ENCODE data around the gene NES. TPM values are rescaled to one million over a fixed set of nuclear protein-coding genes. Genes with fewer than 3 reads are reported as not detected.

NES gene
- total RNA-seq, 1 donor from 2014 or later, result 699 TPM

DNA sequence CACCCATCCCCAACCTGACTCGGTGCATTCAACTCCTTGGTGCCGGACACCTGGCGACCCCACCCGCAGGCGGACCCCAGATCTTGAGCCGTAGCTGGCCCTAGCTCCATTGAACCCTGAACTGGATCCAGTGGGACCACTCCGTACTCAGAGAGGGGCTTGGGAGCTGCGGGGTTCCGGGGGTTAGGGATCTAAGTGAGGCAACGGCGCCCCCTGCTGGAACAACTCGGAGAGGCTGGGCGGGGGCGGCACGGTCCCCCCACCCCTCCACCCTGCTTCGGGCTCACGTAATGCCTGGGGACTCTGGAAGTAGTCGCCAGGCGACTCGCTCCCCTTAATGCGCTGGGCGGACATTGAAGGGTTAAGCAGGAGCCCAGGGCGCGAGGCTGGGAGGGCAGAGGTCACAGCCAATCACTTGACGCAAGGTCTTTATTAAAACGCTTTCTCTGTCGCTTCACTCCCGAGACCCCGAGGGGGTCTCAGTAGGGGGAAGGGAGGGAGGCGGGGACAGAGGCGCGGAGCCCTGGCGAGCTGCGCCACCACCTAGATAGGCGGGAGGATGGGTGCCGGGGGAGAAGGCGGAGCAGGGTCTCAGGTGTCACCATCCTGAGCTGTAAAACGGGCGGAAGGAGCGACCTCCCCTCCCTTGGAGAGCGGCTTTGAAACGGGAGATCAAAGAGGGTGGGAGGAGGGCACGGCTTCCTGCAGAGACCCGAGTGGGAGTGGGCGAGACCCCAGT lies 28.9 kb upstream of the NES start:
- intact Hi-C loops (cut with DNase I), result no loop called here
- no peak for DNase-seq (ENCODE audit: low spot score)

DNA sequence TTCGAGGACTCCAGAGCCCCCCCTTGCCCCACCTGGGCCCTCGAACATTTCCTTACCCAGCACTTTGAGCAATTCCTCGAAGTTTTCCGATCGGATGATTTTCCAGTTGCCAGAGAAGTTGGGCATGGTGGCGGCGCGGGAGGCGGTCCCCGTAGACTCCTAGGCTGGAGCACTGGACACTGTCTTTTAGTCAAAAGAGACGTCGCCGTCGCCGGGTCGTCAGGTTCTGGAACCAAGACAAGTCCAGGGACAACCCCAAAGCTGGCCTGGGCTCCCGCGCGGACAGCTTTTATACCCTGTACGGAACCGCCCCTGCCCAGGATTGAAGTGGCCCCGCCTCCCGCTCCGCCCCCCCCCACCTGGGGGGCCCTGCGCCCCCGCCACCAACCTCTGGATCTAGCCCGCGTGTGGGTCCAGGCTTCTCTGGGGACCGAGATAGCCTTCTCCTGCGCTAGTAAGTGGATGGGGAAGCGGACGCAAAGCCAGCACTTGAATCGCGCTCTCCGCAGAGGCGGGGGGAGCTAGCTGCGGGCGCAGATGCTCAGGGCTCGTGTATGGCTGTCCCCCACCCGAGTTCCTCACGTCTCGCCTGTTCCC lies 28.2 kb upstream of the NES start, which contains the start of gene CRABP2:
CRABP2 (minus strand) TSS at position 263 of the 597 bp plus-strand sequence; CDS start at position 126, 137 bp downstream.
- no peak for DNase-seq (ENCODE audit: low spot score)
- intact Hi-C loops (cut with DNase I), result no loop called here

DNA sequence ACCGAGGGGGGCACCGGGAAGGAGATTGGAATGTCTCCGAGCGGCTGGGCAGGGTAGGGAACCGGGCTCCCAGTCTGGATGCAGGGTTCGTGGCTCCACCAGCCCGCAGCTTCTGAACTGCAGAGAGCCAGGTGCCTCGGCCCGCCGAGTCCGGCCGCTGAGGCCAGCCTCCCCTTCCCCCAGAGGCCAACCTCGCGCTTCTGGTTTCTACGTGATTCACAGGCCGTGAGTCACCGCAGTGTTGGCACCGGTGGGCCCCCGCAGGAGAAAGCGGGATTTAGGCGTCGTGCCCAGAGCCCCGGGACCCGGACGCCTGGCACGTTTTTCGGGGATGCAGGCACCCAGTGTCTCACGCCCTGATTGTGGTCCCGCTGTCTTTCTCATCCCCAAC lies 27.7 kb upstream of the NES start:
- no peak for DNase-seq (ENCODE audit: low spot score)
- intact Hi-C loops (cut with DNase I), result no loop called here

DNA sequence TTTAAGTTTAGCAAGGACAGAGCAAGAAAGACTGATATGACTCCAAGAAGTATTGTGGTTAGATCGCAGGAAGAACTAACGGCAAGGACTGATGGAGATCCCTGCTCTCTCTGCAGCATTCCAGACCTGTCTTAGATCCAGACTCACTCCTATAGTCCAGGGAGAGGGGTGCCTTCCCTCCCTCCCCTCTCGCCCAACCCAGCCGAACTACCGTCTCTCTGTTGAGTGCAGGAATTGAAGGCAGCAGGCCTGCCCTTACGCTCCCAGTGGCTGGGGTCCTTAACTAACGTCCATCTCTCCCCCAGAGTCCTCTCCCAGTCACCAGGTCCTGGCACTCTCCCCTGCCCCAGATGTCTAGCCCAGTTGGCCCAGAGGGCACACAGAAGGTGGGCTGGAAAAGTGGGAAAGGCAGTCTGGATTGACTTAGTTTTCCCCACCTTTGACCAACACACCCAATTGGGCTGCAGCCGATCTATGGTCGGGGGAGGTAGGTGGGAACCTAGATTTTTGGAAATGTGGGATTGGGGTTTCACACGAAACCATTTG lies 27.0 kb upstream of the NES start:
- no peak for DNase-seq (ENCODE audit: low spot score)
- intact Hi-C loops (cut with DNase I), result no loop called here

DNA sequence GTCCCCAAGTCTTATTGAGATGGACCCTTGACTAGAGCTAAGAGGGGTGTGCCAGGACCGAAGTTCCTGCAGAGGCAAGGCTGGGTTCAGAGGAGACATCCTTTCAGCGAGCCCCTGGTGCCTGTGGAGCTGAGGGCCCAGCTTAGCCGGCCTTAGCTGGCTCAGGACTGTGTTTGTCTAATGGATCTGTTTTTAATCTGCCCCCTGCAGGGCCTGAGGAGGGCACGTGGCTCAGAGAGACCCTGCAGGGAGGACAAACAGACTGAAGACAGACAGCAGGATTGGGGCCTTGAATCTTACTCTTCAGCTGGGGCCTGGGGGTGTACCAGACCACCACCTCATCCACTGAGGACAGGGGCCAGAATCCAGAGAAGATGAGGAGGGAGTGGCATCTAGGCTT lies 26.5 kb upstream of the NES start:
- no peak for DNase-seq (ENCODE audit: low spot score)
- intact Hi-C loops (cut with DNase I), result no loop called here

DNA sequence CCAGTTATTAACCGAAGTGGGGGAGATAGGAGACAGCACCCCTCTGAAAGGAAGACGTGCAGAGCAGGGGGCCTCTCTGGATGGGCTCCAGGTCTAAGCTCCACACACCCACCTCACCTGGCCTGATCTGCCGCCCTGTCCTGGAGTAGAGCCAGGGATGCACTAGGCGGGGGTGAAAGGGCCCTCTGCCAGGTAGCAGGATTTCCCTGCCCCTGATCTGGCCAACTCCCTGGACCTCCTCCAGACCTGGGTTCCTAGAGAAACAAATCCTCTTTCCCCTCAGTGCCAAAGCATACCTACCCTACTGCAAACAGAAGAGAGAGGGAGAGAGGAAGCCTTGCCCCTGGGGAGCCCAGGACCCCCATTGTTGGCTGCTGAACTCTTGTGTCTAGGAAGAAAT lies 26.1 kb upstream of the NES start:
- intact Hi-C loops (cut with DNase I), result no loop called here
- no peak for DNase-seq (ENCODE audit: low spot score)

DNA sequence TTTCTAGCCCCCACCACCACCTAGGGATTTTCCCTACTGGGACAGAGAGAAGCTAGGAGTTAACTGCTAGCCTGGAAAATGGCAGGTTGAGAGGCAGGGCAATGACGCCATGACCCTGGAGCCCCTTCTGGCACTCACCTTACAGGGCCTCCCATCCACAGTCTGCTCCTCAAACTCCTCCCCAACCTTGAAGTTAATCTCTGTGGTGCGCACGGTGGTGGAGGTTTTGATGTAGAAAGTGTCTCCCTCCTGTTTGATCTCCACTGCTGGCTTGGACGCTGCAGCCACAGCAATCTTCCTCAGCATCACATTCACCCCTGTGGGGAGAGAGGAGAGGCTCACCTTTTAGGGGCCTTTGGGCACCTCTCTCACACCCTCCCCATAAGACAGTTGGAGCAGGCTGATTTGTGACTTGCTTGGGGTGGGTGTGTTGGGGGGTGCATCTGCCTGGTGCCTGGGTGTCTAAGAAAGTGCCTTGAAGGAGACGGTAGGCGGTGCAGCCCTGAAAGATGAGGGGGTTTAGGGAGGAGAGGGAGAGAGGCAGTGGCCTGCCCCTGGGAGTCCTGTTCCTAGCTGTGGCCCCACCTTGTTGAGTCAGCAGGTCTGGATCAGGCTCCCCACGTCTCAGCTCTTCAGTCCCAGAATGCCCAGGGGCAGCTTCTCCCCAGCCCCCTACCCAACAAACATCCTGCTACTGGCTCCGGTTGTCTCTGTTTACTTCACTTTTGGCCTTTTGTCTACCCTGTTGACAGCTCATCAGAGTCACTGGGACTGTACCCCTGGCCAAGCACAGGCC lies 23.7 kb upstream of the NES start:
- intact Hi-C loops (cut with DNase I), result no loop called here
- DNase-seq (ENCODE audit: low spot score), result no peak

DNA sequence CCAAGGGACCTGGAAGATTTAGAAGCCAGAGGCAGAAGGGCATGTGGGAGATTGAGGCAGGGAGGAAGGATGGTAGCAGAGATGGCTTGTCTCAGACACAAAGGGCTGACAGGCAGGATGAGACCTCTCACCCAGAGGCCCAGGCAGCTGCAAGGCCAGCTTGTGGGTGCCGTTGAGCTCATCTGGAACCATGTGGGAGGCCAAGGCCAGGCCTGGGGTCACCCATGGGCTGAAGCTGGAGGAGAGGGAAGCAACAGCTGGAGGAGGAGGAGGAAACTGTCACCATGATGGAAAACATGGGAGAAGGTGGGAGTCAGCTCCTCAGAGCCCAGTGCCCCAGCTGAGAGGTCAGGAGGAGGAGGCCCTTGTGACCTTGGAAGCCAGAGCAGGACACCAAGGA lies 21.8 kb upstream of the NES start:
- intact Hi-C loops (cut with DNase I), result loop anchor here (10.0 kb wide), 2 partner anchors 156 to 186 kb away; partner anchors contain the start of gene INSRR
- DNase-seq (ENCODE audit: low spot score), result no peak

DNA sequence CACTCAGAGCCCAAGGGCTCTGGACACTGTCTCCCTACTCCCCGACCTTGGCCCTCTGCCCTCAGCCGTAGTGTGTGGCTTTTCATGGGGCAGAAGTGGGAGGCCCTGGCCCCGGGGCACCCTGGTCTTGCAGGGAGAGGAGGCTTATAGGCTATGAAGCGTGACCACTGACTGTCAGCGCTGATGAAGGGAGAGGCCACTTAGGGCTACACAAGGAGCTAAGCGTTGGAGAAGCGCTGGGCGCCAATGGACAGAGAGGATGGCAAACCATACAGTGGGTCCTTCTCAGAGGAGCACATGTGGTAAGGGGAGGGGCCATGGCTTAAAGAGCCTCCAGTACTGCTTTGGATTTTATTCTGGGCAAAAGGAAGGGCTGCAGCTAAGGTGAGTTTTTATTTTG lies 20.3 kb upstream of the NES start:
- no peak for DNase-seq (ENCODE audit: low spot score)
- intact Hi-C loops (cut with DNase I), result loop anchor here (10.0 kb wide), 2 partner anchors 157 to 187 kb away; partner anchors contain the start of gene INSRR

DNA sequence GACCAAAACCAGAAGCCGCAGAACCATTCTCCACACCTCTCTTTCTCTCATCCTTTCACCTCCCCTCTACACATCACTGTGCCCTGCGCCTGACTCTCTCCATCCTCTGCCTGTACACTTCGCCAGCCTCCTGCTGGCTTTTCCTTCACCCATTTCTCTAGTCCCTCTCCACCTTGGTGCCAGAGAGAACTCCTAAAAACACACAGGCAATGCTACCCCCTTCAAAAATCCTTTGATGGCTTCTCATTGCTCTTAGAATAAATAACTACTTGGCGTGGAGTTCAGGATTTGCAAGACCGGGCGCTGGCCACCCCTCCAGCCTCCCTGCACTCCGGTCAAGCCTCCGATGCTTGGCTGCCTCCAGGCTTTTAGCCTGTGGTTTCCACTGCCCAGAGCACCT lies 19.5 kb upstream of the NES start:
- intact Hi-C loops (cut with DNase I), result loop anchor here (10.0 kb wide), 2 partner anchors 158 to 188 kb away; partner anchors contain the start of gene INSRR
- DNase-seq (ENCODE audit: low spot score), result no peak

DNA sequence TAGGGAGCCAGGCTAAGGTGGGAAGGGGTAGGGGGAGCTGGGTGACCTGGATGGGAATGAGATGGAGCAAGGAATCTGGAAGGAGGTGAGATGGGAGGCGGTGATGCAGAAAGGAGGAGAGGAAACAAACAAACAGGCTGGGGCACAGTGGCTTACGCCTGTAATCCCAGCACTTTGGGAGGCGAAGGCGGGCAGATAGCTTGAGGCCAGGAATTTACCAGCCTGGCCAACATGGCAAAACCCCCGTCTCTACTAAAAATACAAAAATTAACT lies 17.4 kb upstream of the NES start:
- no peak for DNase-seq (ENCODE audit: low spot score)
- intact Hi-C loops (cut with DNase I), result loop anchor here (10.0 kb wide), 2 partner anchors 160 to 190 kb away; partner anchors contain the start of gene INSRR

DNA sequence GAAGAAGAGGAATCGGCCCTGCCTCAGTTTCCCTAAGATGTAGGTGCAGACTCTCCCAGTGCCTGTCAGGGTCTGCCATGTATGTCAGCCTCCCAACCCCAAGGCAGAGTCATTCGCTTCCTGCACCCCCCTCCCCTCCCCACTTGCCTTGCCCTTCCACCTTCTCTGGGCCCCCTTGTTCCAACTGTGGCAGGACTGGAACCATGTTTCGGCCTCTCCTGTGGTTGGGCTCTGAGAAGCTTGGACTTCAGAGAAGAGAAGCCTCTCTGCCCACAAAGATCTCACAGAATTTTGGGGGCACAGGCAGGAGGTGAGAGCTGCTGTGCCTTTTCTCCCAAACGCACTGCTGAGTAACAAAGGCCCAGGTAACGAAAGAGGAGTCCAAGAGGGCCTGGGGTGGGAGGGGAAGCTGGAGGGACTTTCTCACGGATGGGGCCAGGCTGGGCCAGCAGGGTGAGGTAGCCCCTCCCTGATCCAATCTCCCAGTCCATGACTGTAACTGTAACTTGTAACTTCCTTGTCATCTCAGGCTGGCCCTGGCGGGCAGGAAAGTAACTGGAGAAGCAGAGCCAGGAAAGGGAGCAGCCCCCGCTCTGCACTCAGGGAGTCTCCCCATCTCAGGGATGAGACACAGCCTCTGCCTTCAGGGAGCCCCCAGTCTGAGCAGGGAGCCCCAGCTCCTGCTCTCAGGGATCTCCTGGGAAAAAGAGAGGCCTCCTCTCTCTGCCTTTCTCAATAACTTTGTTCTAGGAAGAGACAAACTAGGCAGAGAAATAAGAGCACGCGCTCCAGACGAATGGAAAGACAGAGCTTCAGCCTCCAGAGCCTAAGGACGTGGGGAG lies 16.9 kb upstream of the NES start:
- intact Hi-C loops (cut with DNase I), result loop anchor here (10.0 kb wide), 2 partner anchors 161 to 191 kb away; partner anchors contain the start of gene INSRR
- no peak for DNase-seq (ENCODE audit: low spot score)

DNA sequence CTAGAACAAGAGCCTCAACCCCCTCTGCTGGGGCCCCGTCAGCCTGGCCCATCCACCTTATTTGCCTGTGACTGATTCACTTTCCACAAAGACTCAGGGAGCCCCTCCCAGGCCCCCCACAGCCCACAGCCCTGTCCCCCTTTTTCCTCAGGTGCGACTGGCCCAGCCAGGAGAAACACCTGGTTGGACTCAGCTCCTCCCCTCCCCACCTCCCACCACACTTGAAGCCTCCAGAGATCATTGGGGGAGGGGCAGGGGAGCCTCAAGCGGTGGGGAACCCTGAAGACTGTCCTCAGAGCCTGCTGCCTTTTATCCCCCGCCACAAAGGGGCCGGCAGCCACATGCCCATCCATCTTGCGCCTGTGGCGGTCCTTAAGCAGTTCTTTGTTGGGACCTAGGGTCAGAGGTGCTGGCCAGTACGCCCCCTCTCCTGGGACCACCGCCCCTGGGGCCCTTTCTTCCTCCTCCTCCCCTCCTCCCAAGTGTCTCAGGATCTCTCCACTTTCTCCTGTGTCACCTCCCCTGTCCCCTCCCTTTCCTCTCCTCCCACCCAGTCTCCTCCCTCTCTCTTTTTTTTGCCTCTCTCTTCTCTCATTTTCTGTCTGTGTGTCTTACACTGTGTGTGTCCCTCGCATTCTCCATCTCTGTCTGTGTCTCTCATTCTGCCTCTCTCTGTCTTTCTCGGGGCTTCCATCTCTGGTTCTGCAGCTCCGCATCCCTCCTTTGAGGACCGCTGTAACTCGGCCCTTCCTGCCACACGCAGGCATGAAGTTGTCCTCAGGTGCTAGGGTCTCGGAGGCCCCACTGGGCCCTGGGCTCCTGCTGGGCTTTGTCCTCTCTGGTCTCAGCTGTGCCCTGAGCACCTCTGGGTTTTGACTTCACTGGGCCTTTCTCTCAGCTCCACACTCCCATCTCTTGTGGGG lies 16.0 kb upstream of the NES start:
- no peak for DNase-seq (ENCODE audit: low spot score)
- intact Hi-C loops (cut with DNase I), result loop anchor here (10.0 kb wide), 2 partner anchors 162 to 192 kb away; partner anchors contain the start of gene INSRR

DNA sequence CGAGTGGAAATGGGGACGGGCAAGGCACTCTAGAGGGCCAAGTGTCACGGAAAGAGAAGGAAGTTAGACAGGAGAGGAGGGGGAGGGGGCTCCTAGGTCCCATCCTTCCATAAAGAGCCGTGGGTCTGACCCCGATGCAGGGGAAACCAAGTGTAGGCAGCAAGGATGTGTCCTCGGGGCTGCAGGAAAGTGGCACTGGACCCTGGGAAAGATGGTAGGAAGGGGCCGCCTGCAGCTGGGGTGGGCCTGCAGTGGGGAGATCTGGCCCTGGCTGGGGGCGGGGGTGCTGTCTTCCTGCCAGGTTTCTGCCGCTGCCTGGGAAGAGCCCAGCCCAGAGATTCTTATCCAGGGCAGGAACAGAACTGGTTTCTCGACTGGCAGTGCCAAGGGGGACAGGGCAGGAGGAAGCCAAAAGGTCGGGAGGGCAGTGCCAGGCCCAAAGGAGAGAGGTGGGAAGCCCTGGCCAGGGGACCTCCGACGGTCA lies 15.3 kb upstream of the NES start:
- DNase-seq (ENCODE audit: low spot score), result no peak
- intact Hi-C loops (cut with DNase I), result loop anchor here (10.0 kb wide), 2 partner anchors 162 to 192 kb away; partner anchors contain the start of gene INSRR

DNA sequence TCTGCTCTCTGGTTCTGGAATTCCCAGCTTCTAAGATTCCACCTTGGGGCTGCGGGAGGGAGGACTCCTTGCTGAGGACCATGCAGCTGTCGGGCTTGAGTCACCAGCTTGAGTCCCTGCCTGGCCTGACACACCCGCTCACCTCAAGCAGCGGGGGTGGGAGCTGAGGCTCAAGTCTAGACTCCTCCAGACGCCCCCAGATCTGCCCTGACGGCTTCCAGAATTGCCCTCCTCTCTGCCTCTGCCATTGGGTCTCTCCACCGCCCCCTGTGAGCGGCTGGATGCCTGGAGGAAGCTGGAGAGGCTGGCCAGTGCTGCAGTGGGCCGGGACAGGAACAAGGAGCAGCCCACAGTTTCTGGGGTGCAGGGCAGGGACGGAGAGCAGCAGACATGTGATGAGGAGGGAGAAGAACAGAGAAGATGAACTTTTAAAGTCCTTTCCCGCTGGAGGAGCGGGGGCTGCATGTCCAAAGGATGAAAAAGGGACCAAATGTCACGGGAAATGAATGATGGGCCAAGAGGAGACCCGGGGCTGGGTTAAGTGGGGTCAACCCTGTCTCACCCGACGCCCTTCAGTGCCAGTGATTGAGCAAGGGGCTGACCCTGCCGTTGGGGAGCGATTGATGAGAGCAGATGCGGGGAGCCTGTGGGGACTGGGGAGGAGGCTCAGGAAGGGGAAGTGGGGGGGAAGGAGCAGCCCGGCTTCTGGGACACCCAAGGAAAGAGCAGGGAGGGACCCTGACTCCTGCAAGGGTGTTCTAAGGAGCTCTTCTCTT lies 14.6 kb upstream of the NES start:
- intact Hi-C loops (cut with DNase I), result loop anchor here (10.0 kb wide), 2 partner anchors 163 to 193 kb away; partner anchors contain the start of gene INSRR
- DNase-seq (ENCODE audit: low spot score), result no peak

DNA sequence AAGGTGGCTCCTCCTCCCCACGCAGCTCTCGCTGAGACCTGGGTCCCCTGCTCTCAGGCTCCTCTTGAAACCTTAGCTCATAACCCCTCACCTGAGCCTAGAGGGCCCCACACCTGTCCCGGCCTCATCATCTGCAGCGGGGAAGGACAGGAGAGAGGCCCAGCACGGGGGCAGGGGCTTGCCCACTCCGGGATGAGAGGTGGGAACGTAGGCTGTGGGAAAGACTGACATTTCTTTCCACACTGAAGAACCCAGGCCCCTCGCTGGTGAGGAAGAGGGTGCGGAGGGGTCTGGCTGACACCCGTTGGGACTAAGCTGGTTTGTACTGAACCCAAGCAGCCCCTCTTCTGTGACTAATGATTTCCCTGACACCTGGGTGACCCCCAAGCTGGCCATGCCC lies 14.0 kb upstream of the NES start:
- DNase-seq (ENCODE audit: low spot score), result no peak
- intact Hi-C loops (cut with DNase I), result loop anchor here (10.0 kb wide), 2 partner anchors 164 to 194 kb away; partner anchors contain the start of gene INSRR

DNA sequence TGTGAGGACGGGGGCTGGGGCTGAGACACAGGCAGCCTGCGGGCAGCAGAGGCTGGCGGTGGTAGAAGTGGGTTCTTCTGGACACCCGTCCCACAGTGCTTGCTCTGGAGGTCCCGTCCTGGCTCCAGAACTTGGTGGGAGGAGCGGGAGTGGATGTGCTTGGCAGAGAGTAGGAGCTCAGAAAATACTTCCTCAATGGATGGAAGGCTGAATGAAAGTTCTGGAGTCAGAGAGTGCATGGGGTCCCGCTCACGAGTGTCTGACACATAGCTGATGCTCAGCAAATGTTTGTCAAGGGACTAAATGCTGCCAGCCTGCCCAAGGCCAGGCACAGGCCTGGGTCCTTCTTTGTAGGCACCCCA lies 13.4 kb upstream of the NES start:
- intact Hi-C loops (cut with DNase I), result loop anchor here (10.0 kb wide), 2 partner anchors 164 to 194 kb away; partner anchors contain the start of gene INSRR
- no peak for DNase-seq (ENCODE audit: low spot score)
